Mesothelial cell of epicardium (in vitro differentiated cells): ENCODE measurements around the gene SLC5A9. TPM values are rescaled to one million over a fixed set of nuclear protein-coding genes. Genes with fewer than 3 reads are reported as not detected.
"Not testable (repeated sequence)": the region's sequence is repeated elsewhere in the genome, so short reads cannot be mapped to it uniquely, and the experiment has no call there.

ENCODE experiments used
- DNase-seq, 2 experiments: peaks; one replicate each; pipeline ENCODE4 v3.0.0; 2021; ENCODE audit warnings: low spot score in 2 of 2; ENCODE audit not compliant: unreplicated experiment in 2 of 2
- H3K27ac Mint-ChIP-seq: 2 replicates; pipeline ENCODE4 v1.8.0; 2021; ENCODE audit warnings: mixed read lengths
- H3K27me3 Mint-ChIP-seq: 2 replicates; pipeline ENCODE4 v1.8.0; 2021; ENCODE audit warnings: low read depth, mixed read lengths
- H3K36me3 Mint-ChIP-seq: 2 replicates; pipeline ENCODE4 v1.8.0; 2021; ENCODE audit warnings: mixed read lengths
- H3K4me1 Mint-ChIP-seq: 2 replicates; pipeline ENCODE4 v1.8.0; 2021; ENCODE audit warnings: mixed read lengths
- H3K4me3 Mint-ChIP-seq: 2 replicates; pipeline ENCODE4 v1.8.0; 2021; ENCODE audit warnings: mild to moderate bottlenecking, moderate library complexity, mixed read lengths
- H3K9me3 Mint-ChIP-seq: 2 replicates; pipeline ENCODE4 v1.8.0; 2021; ENCODE audit warnings: mixed read lengths
- total RNA-seq: library from RNA; stranded (reverse); gene quantifications from 3 replicates; pipeline ENCODE4 v1.2.1, GENCODE V29; 2021
- TF ChIP-seq, protein P1 (sequence below): fragments of 200-600 bp; sonication (generic); IDR thresholded peaks from one replicate; pipeline ENCODE4 v1.5.0; 2021; ENCODE audit warnings: antibody characterized with exemption; ENCODE audit not compliant: unreplicated experiment

The SLC5A9 gene
- total RNA-seq, 1 donor from 2014 or later, result 0.07 TPM

GRCh38 chr1:48285525-48285924, 63.0 kb downstream of the SLC5A9 start:
- no peak overlapping the region for H3K4me3 Mint-ChIP-seq
- no peaks in the 10 kb centered on the region for H3K27me3 Mint-ChIP-seq
- H3K9me3 Mint-ChIP-seq, result peaks cover 22% of the 10 kb centered on the region

GRCh38 chr1:48291421-48291820, 68.9 kb downstream of the SLC5A9 start:
- TF ChIP-seq, protein P1, sequence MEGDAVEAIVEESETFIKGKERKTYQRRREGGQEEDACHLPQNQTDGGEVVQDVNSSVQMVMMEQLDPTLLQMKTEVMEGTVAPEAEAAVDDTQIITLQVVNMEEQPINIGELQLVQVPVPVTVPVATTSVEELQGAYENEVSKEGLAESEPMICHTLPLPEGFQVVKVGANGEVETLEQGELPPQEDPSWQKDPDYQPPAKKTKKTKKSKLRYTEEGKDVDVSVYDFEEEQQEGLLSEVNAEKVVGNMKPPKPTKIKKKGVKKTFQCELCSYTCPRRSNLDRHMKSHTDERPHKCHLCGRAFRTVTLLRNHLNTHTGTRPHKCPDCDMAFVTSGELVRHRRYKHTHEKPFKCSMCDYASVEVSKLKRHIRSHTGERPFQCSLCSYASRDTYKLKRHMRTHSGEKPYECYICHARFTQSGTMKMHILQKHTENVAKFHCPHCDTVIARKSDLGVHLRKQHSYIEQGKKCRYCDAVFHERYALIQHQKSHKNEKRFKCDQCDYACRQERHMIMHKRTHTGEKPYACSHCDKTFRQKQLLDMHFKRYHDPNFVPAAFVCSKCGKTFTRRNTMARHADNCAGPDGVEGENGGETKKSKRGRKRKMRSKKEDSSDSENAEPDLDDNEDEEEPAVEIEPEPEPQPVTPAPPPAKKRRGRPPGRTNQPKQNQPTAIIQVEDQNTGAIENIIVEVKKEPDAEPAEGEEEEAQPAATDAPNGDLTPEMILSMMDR, result no peak
- H3K27me3 Mint-ChIP-seq, result no peaks in the 10 kb centered on the region
- no peaks in the 10 kb centered on the region for H3K4me1 Mint-ChIP-seq
- peaks cover 2% of the 10 kb centered on the region for H3K36me3 Mint-ChIP-seq
- no peak overlapping the region for H3K4me3 Mint-ChIP-seq
- no peak overlapping the region for H3K27ac Mint-ChIP-seq
- no peak for DNase-seq
- peaks cover 14% of the 10 kb centered on the region for H3K9me3 Mint-ChIP-seq

More at GRCh38 chr1:48285525-48285924, 63.0 kb downstream of the SLC5A9 start:
- Mint-ChIP-seq H3K4me1 (no peaks in the 10 kb centered on the region), H3K36me3 (peaks cover 2% of the 10 kb centered on the region), H3K27ac (no peak overlapping the region)
- TF ChIP-seq, protein P1, result no peak
- DNase-seq, result no peak

- no peak for DNase-seq
- Mint-ChIP-seq H3K9me3 (peaks cover 11% of the 10 kb centered on the region), H3K4me3 (no peak overlapping the region), H3K27ac (no peak overlapping the region), H3K4me1 (no peaks in the 10 kb centered on the region), H3K36me3 (peaks cover 2% of the 10 kb centered on the region), H3K27me3 (no peaks in the 10 kb centered on the region)
- TF ChIP-seq, protein P1, result no peak
Observed at GRCh38 chr1:48292706-48293105, 70.2 kb downstream of the SLC5A9 start.

DNA sequence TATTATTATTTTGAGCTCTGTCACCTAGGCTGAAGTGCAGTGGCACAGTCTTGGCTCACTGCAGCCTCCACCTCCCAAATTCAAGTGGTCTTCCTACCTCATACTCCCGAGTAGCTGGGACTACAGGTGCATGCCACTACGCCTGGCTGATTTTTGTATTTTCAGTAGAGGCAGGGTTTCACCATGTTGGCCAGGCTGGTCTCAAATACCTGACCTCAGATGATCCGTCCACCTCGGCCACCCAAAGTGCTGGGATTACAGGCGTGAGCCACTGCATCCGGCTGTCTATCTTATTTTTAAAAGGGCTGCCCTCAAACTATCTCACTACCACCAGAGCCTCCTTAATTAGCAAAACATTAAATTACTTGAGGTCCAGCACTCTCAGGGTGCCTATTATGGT, 71.6 kb downstream of the SLC5A9 start:
- H3K4me1 Mint-ChIP-seq, H3K9me3 Mint-ChIP-seq, H3K36me3 Mint-ChIP-seq, H3K27me3 Mint-ChIP-seq, DNase-seq, H3K27ac Mint-ChIP-seq, H3K4me3 Mint-ChIP-seq: not testable (repeated sequence)

DNA sequence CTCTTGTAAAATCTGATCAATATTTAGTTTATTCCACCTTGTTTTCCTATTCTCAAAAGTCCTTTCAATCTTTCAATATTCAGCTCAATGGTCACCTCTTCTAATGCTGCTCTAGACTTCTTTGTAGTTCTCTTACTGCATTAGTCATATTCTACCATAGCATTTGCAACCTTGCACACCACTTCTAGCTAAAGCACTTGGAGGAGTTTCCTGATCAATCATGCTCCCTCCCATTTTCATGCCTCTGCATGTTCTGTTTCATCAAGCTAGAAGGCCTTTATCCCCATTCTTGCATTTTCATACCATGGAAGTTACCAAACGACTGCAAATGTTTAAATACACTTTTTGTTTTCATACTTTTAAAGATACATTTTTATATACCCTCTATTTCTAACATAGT, 72.1 kb downstream of the SLC5A9 start:
- TF ChIP-seq, protein P1, result no peak
- H3K4me3 Mint-ChIP-seq, result no peak overlapping the region
- H3K9me3 Mint-ChIP-seq, result peaks cover 3% of the 10 kb centered on the region
- H3K27me3 Mint-ChIP-seq, result no peaks in the 10 kb centered on the region
- no peak for DNase-seq
- no peak overlapping the region for H3K27ac Mint-ChIP-seq
- peaks cover 2% of the 10 kb centered on the region for H3K36me3 Mint-ChIP-seq
- H3K4me1 Mint-ChIP-seq, result no peaks in the 10 kb centered on the region

Other genes with a start within 250 kb of the SLC5A9 start
- gene TRABD2B, start 225.3 kb upstream of the SLC5A9 start, total RNA-seq, result 5.8 to 6.2 TPM (median 6.0 TPM) in 3 replicates
- gene SPATA6, start 249.5 kb downstream of the SLC5A9 start, total RNA-seq, result 17.7 to 18.1 TPM (median 17.9 TPM) in 3 replicates